ENCODE measurements around the gene SYCP3.
A peak's percentile ranks its signal among the peaks of the same experiment; 100 is the strongest.

The SYCP3 gene
- 0.24 to 0.63 reads per million in 2 donors for total RNA-seq

DNA sequence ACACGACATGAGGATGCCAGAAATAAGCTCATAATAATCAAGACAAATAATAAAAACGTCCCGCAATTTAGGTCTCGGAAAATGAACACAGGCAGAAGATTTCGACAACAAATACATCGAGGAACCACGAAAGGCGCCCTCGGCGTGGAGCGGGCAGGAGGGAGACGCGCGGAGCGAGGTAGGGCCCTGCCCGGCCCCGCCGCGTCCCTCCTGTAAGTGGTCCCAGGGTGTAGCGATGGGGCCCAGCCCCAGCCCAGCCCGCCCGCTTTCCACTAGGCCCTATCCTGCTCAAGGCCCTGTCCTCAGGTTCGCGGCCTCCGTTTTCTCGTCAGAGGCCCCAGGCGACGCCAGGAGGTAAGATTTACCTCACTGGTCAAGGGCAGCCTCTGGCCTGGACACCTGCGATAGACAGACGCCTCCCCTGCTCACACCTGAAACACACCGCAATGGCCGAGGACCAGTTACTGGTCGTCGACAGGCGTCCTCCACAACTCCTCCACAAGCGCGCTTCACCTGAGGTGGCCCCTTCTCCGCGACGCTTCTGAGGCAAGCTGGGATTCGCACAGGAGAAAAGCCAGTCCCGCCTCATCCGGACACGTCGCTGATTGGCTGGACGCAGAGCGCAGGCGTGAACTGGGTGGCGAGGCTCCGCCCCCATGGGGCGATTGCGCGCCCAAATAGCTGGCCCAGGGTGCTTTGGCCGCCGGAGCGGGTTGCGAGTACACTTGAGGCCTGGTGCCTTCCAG is at the start of gene SYCP3:
TSS of gene SYCP3 (minus strand) at position 543 of the 746 bp plus-strand sequence. CDS start 1,527 bp downstream, outside the sequence.
- no peak for DNase-seq

DNA sequence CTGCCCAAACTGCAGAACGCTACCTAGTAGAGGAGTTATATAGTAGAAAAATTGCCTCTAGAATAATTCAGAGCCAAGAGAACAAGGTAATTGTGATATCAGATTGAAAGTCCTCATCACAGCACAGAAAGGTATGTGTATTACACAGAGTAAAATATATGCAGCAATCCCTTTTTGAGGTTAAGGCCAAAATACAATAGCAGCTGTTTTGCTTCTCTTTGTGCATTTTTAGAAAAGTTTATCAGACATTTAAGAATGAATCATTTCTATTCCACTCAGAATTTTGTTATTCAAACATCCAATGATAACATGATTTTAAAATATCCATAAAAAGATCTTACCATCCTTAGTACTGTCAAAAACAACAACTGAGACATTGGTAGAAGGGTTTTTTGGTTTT is 46.4 kb upstream of the SYCP3 start:
- DNase-seq, result no peak

DNA sequence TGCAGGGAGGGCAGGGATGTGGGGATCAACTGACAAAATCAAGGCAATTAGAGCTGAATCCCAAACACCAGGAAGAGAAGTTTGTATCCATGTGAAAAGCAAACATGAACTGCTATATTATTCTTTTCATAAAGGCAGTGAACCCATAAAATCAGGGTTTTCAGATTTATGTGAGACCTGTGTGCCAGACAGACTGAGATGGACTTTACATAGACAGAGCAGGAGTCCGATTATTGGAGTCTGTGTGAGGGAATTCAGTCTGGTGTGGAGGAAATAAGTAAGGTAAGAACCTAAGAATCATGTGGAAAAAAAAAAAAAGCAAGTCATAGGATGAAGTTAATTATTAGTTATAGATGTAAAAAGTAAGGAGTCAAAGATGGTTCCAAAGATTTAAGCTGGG is 45.1 kb upstream of the SYCP3 start:
- no peak for DNase-seq

GRCh38 chr12:101783838-101784237 is 44.6 kb upstream of the SYCP3 start:
- DNase-seq, result no peak

GRCh38 chr12:101783150-101783549 is 43.9 kb upstream of the SYCP3 start:
- no peak for DNase-seq

DNA sequence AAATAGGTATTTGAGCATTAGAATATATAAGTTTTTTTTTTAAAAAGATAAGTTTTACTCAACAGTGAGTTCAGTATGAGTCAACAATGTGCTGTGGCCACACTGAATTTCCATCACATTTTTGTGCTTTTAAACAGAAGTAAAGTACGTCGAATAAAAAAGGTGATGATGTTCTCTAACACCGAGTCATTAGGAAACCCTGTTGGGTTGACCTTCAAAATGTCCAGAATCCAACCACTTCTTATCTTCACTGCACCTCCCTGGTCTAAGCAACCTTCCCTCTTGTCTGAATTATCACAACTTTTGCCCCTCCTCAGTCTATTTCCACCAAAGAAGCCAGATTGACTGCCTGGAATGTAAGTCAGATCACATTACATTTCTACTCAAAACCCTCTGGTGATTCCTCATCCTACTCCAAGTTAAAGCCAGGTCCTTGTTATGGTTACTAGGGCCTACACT is 43.0 kb upstream of the SYCP3 start:
- no peak for DNase-seq

DNA sequence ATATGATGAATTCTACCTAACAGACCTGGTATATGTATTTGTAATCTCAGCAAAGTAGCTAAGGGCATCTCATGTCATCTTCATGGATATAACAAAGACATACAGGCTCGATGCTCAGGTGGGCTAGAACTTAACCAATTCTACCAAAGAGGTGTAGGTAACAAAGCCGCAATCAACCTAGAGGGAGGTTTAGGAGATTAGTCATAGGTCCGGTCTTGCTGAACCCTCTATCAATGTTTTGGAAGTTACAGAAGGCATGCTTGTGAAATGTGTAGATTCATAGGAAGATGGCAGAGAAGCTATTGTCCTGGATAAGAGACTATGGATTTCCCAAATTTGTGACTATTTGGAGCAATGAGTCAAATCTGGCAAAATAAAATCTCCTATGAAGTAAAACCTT is 42.6 kb upstream of the SYCP3 start:
- no peak for DNase-seq

DNA sequence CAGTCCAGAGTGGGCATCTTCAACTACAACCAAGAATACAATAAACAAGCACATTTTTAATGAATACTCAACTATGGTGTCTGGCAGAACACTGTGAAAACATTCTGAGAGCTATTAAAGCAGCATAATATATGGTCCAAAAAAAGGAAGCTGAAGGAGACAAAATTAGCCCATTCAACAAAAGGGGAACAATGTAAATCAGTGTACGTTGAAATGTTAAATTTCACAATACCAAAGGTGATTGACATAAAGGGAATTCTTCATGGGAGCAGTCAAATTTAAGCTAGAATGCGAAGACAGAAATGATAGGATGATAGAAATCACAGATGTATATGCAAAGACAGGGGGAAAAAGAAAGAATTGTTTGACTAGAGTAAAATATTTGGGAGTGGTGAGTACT is 41.3 kb upstream of the SYCP3 start:
- DNase-seq, result no peak

DNA sequence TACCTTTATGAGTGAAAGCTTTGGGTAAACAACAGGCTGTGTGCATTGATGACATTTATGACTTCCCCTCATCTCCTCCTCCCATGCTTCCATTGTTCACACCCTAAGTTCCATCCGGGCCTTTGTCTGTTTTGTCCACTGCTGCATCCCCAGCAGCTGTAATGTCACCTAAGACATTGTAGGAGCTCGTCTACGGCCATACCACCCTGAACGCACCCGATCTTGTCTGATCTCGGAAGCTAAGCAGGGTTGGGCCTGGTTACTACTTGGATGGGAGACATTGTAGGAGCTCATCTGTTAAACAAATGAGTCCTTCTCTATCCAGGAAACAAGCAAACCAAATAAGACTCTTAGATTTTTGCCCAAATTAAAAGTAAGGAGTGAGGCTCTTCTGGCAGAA is 40.4 kb upstream of the SYCP3 start:
- no peak for DNase-seq

DNA sequence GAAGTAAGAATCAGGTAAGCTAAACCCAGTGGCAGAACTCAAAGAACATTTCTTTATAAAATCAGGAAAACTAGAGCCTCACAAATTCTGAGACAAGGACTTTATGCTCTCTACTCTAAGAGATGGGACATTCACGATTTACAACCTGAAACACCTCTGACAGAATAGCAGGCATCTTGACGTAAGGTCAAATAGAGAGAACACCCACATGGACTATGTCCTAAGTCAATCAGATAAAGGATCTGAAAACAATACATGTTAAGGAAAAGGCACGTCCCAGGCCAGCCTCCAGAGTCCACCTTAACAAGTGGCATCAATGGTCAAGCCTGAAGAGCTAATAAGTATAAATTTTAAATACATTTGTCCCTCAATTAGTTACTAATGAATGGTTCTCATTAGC is 39.9 kb upstream of the SYCP3 start:
- no peak for DNase-seq

- no peak for DNase-seq
These were observed 38.7 kb upstream of the SYCP3 start for GRCh38 chr12:101777978-101778377.

DNA sequence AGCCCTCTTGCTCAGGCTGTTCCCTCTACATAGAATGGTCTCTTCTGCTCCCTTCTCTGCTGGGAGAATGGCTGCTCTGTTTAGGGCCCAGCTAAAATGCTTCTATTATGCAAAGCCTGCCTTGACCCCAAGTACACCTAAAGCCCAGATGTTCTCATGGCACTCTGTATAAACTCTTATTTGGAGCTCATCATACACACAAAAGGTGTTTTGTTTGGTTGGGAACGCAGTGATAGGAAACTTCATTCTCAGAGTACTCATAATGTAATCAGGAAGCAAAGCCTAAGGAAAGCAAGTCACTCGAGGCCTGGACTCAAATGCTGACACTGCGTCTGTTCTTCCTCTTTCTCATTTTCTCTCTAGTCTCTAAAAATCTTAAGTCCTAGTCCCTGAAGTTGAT is 38.2 kb upstream of the SYCP3 start:
- no peak for DNase-seq

DNA sequence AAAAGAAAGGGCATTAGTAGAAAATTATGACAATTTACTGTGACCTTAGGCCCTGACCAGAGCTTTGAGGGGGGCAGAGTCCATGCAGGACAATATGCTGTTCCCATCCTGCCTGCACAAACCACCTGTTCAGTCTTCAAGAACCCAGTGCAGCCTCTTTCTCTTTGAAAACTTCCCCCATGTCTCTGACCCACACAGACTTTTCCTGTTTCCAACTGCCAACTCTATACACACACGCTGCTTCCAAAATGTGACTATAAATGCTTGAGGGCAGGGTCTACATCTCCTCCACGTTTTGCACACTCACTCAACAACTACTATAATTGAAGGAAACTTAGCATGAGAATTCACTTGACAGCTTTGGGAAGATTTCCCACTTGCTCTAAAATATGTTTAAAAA is 36.6 kb upstream of the SYCP3 start:
- no peak for DNase-seq

GRCh38 chr12:101773650-101774162 is 34.4 kb upstream of the SYCP3 start:
- DNase-seq, result peak; percentile 58

DNA sequence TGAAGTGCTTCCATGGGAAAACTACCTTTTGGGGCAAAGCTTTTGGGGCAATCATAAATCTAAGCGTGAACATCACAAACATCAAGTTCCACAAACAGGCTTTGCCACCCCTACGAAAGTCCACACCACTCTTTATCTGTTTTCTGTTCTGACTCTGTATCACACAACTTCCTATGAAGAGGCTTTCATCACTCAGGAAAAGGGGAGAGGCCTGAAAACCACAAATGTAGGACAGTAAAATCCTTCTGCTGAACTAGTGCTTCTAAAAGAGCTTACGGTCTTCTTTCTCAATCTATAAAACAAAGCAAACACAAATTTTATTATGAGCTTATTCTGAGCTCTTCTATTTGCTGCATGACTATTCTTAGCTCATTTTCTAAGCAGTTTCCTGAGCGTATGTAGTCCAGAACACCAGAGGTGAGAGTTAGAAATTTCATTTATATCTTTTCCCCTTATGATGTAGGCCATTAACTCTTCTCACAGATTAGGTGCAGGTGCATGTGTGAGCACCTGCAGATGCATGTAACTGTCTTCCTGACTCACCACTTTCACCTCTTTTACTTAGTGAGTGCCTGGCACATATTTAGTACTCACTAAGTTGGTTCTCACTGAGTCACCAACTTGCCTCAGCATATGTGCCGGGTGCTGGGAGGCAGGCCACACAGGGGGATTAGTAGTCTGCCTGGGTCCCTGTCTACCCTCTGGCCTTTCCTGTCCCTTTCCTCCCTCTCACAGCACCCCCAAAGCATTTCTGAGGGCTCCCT is 32.9 kb upstream of the SYCP3 start:
- DNase-seq, result no peak

- DNase-seq, result no peak
These were observed 30.6 kb upstream of the SYCP3 start for GRCh38 chr12:101769865-101770264.

GRCh38 chr12:101768781-101769180 is 29.5 kb upstream of the SYCP3 start:
- no peak for DNase-seq

- no peak for DNase-seq
These were observed 28.3 kb upstream of the SYCP3 start for GRCh38 chr12:101767537-101767936.

- no peak for DNase-seq
These were observed 25.0 kb upstream of the SYCP3 start for GRCh38 chr12:101764051-101764792.

- DNase-seq, result no peak
These were observed 24.1 kb upstream of the SYCP3 start for GRCh38 chr12:101763246-101763931.

- no peak for DNase-seq
These were observed 22.5 kb upstream of the SYCP3 start for GRCh38 chr12:101761781-101762180.

GRCh38 chr12:101761350-101761749 is 22.1 kb upstream of the SYCP3 start:
- DNase-seq, result no peak

Data from T-helper 9 cell (primary cell).